ENCODE results near the gene SRPK2. TPM values are rescaled to one million over a fixed set of nuclear protein-coding genes. Genes with fewer than 3 reads are reported as not detected.

Gene SRPK2
- polyA plus RNA-seq, 1 of the 3 experiments (the other 2 are of a cell fraction): 15.4 TPM

DNA sequence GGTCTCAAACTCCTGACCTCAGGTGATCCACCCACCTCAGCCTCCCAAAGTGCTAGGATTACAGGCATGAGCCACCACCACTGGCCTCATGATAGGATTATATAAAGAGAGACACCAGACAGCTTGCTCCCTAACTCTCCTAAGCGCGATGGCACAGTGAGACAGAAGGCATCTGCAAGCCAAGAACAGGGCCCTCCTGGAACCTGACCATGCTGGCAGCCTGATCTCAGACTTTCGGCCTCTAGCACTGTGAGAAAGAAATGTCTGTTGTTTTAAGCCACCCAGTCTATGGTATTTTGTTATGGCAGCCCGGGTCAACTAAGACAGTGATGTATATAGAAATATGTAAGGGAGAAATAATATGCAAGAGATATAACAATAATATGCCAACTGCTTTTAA, 51.2 kb downstream of the SRPK2 start:
- peaks cover 97% of the 10 kb centered on the region for H3K79me2 ChIP-seq (ENCODE audit: insufficient read depth)
- H4K20me1 ChIP-seq (ENCODE audit: insufficient read depth): peaks cover 71% of the 10 kb centered on the region
- H3K27ac ChIP-seq (ENCODE audit: low read depth in 2 of 2, low read length in 1 of 2): no peak overlapping the region
- no peak overlapping the region for H2AFZ ChIP-seq (ENCODE audit: low read depth)
- H3K36me3 ChIP-seq (replicated peaks in 1 of 2; ENCODE audit: control insufficient read depth in 1 of 2, insufficient read depth in 2 of 2, low read length in 1 of 2): peaks cover 0 to 12% of the 10 kb centered on the region in 2 experiments
- ChIA-PET CTCF (interaction anchor here (0.8 to 1.4 kb wide), 6 partner anchors 12 to 357 kb away, joined by 3 to 7 read pairs (median 3); no protein-coding TSS in a partner anchor), POLR2A (no interaction called here)
- no peaks in the 10 kb centered on the region for H3K27me3 ChIP-seq (ENCODE audit: insufficient read depth)
- no peak overlapping the region for H3K9ac ChIP-seq
- H3K9me2 ChIP-seq: no peaks in the 10 kb centered on the region
- DNase-seq: no peak
- H3F3A ChIP-seq (replicated peaks; ENCODE audit: insufficient read depth): peaks cover 36% of the 10 kb centered on the region
- no peak overlapping the region for H3K4me3 ChIP-seq (ENCODE audit: low read depth in 2 of 2, low read length in 1 of 2)
- no peak for TF ChIP-seq GABPA (IDR thresholded peaks at IDR 0.05; ENCODE audit: low read depth)
- TF ChIP-seq EP300 (IDR thresholded peaks at IDR 0.05; ENCODE audit: borderline replicate concordance in 1 of 2, low read depth in 1 of 2, low read length in 1 of 2): no peak
- no peak for TF ChIP-seq NFIC (IDR thresholded peaks at IDR 0.05; ENCODE audit: borderline replicate concordance)
- no peak for TF ChIP-seq MXI1 (IDR thresholded peaks at IDR 0.05; ENCODE audit: low read depth, low read length)
- no peak for TF ChIP-seq GATA2 (CRISPR knock-in tag; IDR thresholded peaks at IDR 0.05)
- TF ChIP-seq, protein P1, sequence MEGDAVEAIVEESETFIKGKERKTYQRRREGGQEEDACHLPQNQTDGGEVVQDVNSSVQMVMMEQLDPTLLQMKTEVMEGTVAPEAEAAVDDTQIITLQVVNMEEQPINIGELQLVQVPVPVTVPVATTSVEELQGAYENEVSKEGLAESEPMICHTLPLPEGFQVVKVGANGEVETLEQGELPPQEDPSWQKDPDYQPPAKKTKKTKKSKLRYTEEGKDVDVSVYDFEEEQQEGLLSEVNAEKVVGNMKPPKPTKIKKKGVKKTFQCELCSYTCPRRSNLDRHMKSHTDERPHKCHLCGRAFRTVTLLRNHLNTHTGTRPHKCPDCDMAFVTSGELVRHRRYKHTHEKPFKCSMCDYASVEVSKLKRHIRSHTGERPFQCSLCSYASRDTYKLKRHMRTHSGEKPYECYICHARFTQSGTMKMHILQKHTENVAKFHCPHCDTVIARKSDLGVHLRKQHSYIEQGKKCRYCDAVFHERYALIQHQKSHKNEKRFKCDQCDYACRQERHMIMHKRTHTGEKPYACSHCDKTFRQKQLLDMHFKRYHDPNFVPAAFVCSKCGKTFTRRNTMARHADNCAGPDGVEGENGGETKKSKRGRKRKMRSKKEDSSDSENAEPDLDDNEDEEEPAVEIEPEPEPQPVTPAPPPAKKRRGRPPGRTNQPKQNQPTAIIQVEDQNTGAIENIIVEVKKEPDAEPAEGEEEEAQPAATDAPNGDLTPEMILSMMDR (IDR thresholded peaks at IDR 0.05): no peak
- no peak for TF ChIP-seq FOSL2 (IDR thresholded peaks at IDR 0.05; ENCODE audit: borderline replicate concordance, low read depth)
- no peak for TF ChIP-seq MEF2A (IDR thresholded peaks at IDR 0.05; ENCODE audit: borderline replicate concordance, low read depth)
- no peak for TF ChIP-seq RXRA (IDR thresholded peaks at IDR 0.05; ENCODE audit: borderline replicate concordance, low read depth)
- TF ChIP-seq, protein P2, sequence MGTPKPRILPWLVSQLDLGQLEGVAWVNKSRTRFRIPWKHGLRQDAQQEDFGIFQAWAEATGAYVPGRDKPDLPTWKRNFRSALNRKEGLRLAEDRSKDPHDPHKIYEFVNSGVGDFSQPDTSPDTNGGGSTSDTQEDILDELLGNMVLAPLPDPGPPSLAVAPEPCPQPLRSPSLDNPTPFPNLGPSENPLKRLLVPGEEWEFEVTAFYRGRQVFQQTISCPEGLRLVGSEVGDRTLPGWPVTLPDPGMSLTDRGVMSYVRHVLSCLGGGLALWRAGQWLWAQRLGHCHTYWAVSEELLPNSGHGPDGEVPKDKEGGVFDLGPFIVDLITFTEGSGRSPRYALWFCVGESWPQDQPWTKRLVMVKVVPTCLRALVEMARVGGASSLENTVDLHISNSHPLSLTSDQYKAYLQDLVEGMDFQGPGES (IDR thresholded peaks at IDR 0.05; ENCODE audit: low read depth, low read length): no peak
- no peak for TF ChIP-seq TCF12 (IDR thresholded peaks at IDR 0.05)
- TF ChIP-seq CHD2 (IDR thresholded peaks at IDR 0.05; ENCODE audit: low read length, partially characterized antibody): no peak
- TF ChIP-seq SMC3 (IDR thresholded peaks at IDR 0.05; ENCODE audit: low read depth, low read length): no peak
- TF ChIP-seq SIN3A (IDR thresholded peaks at IDR 0.05; ENCODE audit: borderline replicate concordance, low read depth, low read length): no peak
- no peak for TF ChIP-seq TEAD4 (IDR thresholded peaks at IDR 0.05; ENCODE audit: borderline replicate concordance, insufficient read depth)
- TF ChIP-seq TAF1 (IDR thresholded peaks at IDR 0.05; ENCODE audit: borderline replicate concordance, low read depth, low read length): no peak
- no peak for TF ChIP-seq JUND (IDR thresholded peaks at IDR 0.05)
- TF ChIP-seq YY1 (IDR thresholded peaks at IDR 0.05; ENCODE audit: low read depth): no peak
- no peak for TF ChIP-seq FOXM1 (IDR thresholded peaks at IDR 0.05; ENCODE audit: low read depth)
- TF ChIP-seq, protein P3, sequence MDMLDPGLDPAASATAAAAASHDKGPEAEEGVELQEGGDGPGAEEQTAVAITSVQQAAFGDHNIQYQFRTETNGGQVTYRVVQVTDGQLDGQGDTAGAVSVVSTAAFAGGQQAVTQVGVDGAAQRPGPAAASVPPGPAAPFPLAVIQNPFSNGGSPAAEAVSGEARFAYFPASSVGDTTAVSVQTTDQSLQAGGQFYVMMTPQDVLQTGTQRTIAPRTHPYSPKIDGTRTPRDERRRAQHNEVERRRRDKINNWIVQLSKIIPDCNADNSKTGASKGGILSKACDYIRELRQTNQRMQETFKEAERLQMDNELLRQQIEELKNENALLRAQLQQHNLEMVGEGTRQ (IDR thresholded peaks at IDR 0.05; ENCODE audit: borderline replicate concordance, low read depth, low read length): no peak
- 92% methylated on average over 4 of the region's 4 CpGs for WGBS (ENCODE audit: low lambda C conversion rate)
- H3K4me2 ChIP-seq: no peak overlapping the region
- H3K4me1 ChIP-seq (ENCODE audit: control insufficient read depth in 1 of 2, insufficient read depth in 2 of 2, low read depth in 1 of 2, low read length in 1 of 2): peaks cover 0 to 4% of the 10 kb centered on the region in 2 experiments; a peak in 1 of 4 replicates
- H3K9me3 ChIP-seq: no peaks in the 10 kb centered on the region

Measured in SK-N-SH (cell line).